Neural cell (in vitro differentiated cells): ENCODE results near the gene NUSAP1.
A peak's percentile ranks its signal among the peaks of the same experiment; 100 is the strongest.

Source experiments
- CTCF ChIP-seq: fragments of 450-650 bp; IDR thresholded peaks from 2 replicates; pipeline ENCODE4 v1.5.1; 2014; ENCODE audit warnings: antibody characterized with exemption, mild to moderate bottlenecking, moderate library complexity; ENCODE audit not compliant: poor library complexity, severe bottlenecking
- EP300 ChIP-seq: fragments of 450-650 bp; conservative IDR thresholded peaks from 2 replicates; pipeline ENCODE4 v1.6.1; 2014; ENCODE audit warnings: antibody characterized with exemption, mild to moderate bottlenecking, moderate library complexity; ENCODE audit not compliant: poor library complexity, severe bottlenecking
- EZH2 ChIP-seq: fragments of 200-600, 300-800 bp; shearing (Covaris generic), sonication (generic); IDR thresholded peaks from 2 replicates; pipeline ENCODE4 v1.6.1; 2014; ENCODE audit warnings: antibody characterized with exemption, low read length, borderline replicate concordance, mild to moderate bottlenecking; ENCODE audit not compliant: insufficient read depth, poor library complexity, severe bottlenecking
- MXI1 ChIP-seq: fragments of 450-650 bp; conservative IDR thresholded peaks from 2 replicates; pipeline ENCODE4 v1.6.1; 2014; ENCODE audit warnings: antibody characterized with exemption, mild to moderate bottlenecking; ENCODE audit not compliant: poor library complexity, severe bottlenecking
- POLR2AphosphoS5 ChIP-seq: IDR thresholded peaks from 2 replicates; pipeline ENCODE4 v1.6.1; 2012
- RAD21 ChIP-seq: fragments of 450-650 bp; conservative IDR thresholded peaks from 2 replicates; pipeline ENCODE4 v1.6.1; 2014; ENCODE audit warnings: antibody characterized with exemption, mild to moderate bottlenecking, moderate library complexity
- REST ChIP-seq: IDR thresholded peaks from 2 replicates; pipeline ENCODE4 v1.6.1; 2012; ENCODE audit warnings: borderline replicate concordance
- TAF1 ChIP-seq: IDR thresholded peaks from 2 replicates; pipeline ENCODE4 v1.6.1; 2012; ENCODE audit warnings: low read depth

- TF ChIP-seq CTCF: peak; percentile 86
- TF ChIP-seq POLR2AphosphoS5: peak; percentile 41
- no peak for TF ChIP-seq EZH2
- peak; percentile 9 for TF ChIP-seq EP300
- no peak for TF ChIP-seq REST
- no peak for TF ChIP-seq TAF1
- peak; percentile 74 for TF ChIP-seq RAD21
- TF ChIP-seq MXI1: peak; percentile 100
These were observed at the start of gene NUSAP1, which contains the start of gene OIP5 for GRCh38 chr15:41332194-41333025.
